ENCODE measurements around the gene FOXK1.

Gene FOXK1

GRCh38 chr7:4703532-4703931, 21.4 kb downstream of the FOXK1 start:
- ChIA-PET CTCF (no interaction called here), POLR2A (no interaction called here)
- TF ChIP-seq BHLHE40 (IDR thresholded peaks at IDR 0.05; ENCODE audit: borderline replicate concordance) (no peak), SUZ12 (IDR thresholded peaks at IDR 0.05) (no peak), CTBP1 (IDR thresholded peaks at IDR 0.05; ENCODE audit: borderline replicate concordance) (no peak), TARDBP (IDR thresholded peaks at IDR 0.05) (no peak), HDGF (IDR thresholded peaks at IDR 0.05; ENCODE audit: borderline replicate concordance) (no peak), ZNF384 (IDR thresholded peaks at IDR 0.05) (no peak), PKNOX1 (IDR thresholded peaks at IDR 0.05) (no peak), FOXA1 (IDR thresholded peaks at IDR 0.05) (no peak), NFRKB (IDR thresholded peaks at IDR 0.05) (no peak), ARNT (IDR thresholded peaks at IDR 0.05) (no peak), FOXK2 (IDR thresholded peaks at IDR 0.05) (no peak), LEF1 (IDR thresholded peaks at IDR 0.05; ENCODE audit: borderline replicate concordance) (no peak)
- no peak for DNase-seq (ENCODE audit: extremely low spot score)

GRCh38 chr7:4706384-4707216, 24.5 kb downstream of the FOXK1 start:
- TF ChIP-seq BHLHE40 (IDR thresholded peaks at IDR 0.05; ENCODE audit: borderline replicate concordance) (no peak), LEF1 (IDR thresholded peaks at IDR 0.05; ENCODE audit: borderline replicate concordance) (no peak), SUZ12 (IDR thresholded peaks at IDR 0.05) (no peak), TARDBP (IDR thresholded peaks at IDR 0.05) (no peak), CTBP1 (IDR thresholded peaks at IDR 0.05; ENCODE audit: borderline replicate concordance) (no peak), FOXK2 (IDR thresholded peaks at IDR 0.05) (no peak), ELF4 (IDR thresholded peaks at IDR 0.05) (no peak), NFRKB (IDR thresholded peaks at IDR 0.05) (no peak), FOXA1 (IDR thresholded peaks at IDR 0.05) (no peak), FOXM1 (IDR thresholded peaks at IDR 0.05; ENCODE audit: borderline replicate concordance) (no peak), PKNOX1 (IDR thresholded peaks at IDR 0.05) (no peak), L3MBTL2 (conservative IDR thresholded peaks at IDR 0.05) (no peak), HDGF (IDR thresholded peaks at IDR 0.05; ENCODE audit: borderline replicate concordance) (no peak), SP1 (IDR thresholded peaks at IDR 0.05) (no peak), ARNT (IDR thresholded peaks at IDR 0.05) (no peak), ZNF384 (IDR thresholded peaks at IDR 0.05) (no peak)
- ChIA-PET CTCF (interaction anchor here (1.3 kb wide), 1 partner anchor 11 kb away, joined by 4 read pairs; no protein-coding TSS in a partner anchor), POLR2A (no interaction called here)
- DNase-seq (ENCODE audit: extremely low spot score): no peak

GRCh38 chr7:4707217-4707741, 25.2 kb downstream of the FOXK1 start:
- POLR2A ChIA-PET: no interaction called here
- no peak for DNase-seq (ENCODE audit: extremely low spot score)
- CTCF ChIA-PET: no interaction called here
- no peak for TF ChIP-seq HDGF (IDR thresholded peaks at IDR 0.05; ENCODE audit: borderline replicate concordance)
- TF ChIP-seq ELF4 (IDR thresholded peaks at IDR 0.05): no peak
- no peak for TF ChIP-seq ZNF384 (IDR thresholded peaks at IDR 0.05)
- no peak for TF ChIP-seq FOXA1 (IDR thresholded peaks at IDR 0.05)
- no peak for TF ChIP-seq PKNOX1 (IDR thresholded peaks at IDR 0.05)
- TF ChIP-seq BHLHE40 (IDR thresholded peaks at IDR 0.05; ENCODE audit: borderline replicate concordance): no peak
- no peak for TF ChIP-seq FOXK2 (IDR thresholded peaks at IDR 0.05)
- no peak for TF ChIP-seq SP1 (IDR thresholded peaks at IDR 0.05)
- no peak for TF ChIP-seq NFRKB (IDR thresholded peaks at IDR 0.05)
- no peak for TF ChIP-seq L3MBTL2 (conservative IDR thresholded peaks at IDR 0.05)
- no peak for TF ChIP-seq LEF1 (IDR thresholded peaks at IDR 0.05; ENCODE audit: borderline replicate concordance)
- no peak for TF ChIP-seq TARDBP (IDR thresholded peaks at IDR 0.05)
- no peak for TF ChIP-seq FOXM1 (IDR thresholded peaks at IDR 0.05; ENCODE audit: borderline replicate concordance)
- TF ChIP-seq CTBP1 (IDR thresholded peaks at IDR 0.05; ENCODE audit: borderline replicate concordance): no peak

DNA sequence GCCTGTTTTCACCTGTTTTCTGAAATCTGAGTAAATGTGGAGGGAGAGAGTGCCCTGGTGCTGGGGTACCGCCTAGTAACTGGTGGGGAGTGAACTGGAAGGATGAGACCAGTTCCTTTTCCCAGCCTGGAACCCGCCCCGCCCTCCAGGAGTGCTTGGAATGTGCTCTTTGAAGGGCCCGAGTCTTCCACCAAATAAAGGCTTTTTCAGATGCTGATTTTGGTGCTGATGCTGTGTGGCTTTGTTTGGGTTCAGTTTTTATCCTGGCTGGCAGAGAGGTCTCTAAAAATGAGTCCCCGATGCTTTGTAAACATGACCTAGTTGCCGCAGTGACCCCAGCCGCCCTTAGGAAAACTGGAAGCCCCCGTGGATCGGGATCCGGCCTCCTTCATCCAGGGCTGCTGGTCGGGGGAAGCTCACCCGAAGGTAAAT, 25.9 kb downstream of the FOXK1 start:
- POLR2A ChIA-PET: no interaction called here
- no peak for TF ChIP-seq LEF1 (IDR thresholded peaks at IDR 0.05; ENCODE audit: borderline replicate concordance)
- no peak for TF ChIP-seq FOXA1 (IDR thresholded peaks at IDR 0.05)
- TF ChIP-seq TARDBP (IDR thresholded peaks at IDR 0.05): no peak
- TF ChIP-seq BHLHE40 (IDR thresholded peaks at IDR 0.05; ENCODE audit: borderline replicate concordance): no peak
- TF ChIP-seq SUZ12 (IDR thresholded peaks at IDR 0.05): no peak
- no peak for TF ChIP-seq FOXM1 (IDR thresholded peaks at IDR 0.05; ENCODE audit: borderline replicate concordance)
- no peak for TF ChIP-seq ZNF384 (IDR thresholded peaks at IDR 0.05)
- TF ChIP-seq SP1 (IDR thresholded peaks at IDR 0.05): no peak
- no peak for TF ChIP-seq CTBP1 (IDR thresholded peaks at IDR 0.05; ENCODE audit: borderline replicate concordance)
- TF ChIP-seq FOXK2 (IDR thresholded peaks at IDR 0.05): no peak
- TF ChIP-seq ELF4 (IDR thresholded peaks at IDR 0.05): no peak
- TF ChIP-seq HDGF (IDR thresholded peaks at IDR 0.05; ENCODE audit: borderline replicate concordance): no peak
- TF ChIP-seq ARNT (IDR thresholded peaks at IDR 0.05): no peak
- no peak for TF ChIP-seq PKNOX1 (IDR thresholded peaks at IDR 0.05)
- TF ChIP-seq NFRKB (IDR thresholded peaks at IDR 0.05): no peak
- no peak for TF ChIP-seq L3MBTL2 (conservative IDR thresholded peaks at IDR 0.05)
- DNase-seq (ENCODE audit: extremely low spot score): no peak
- CTCF ChIA-PET: no interaction called here

- no peak for TF ChIP-seq ELF4 (IDR thresholded peaks at IDR 0.05)
- TF ChIP-seq SUZ12 (IDR thresholded peaks at IDR 0.05): no peak
- TF ChIP-seq FOXA1 (IDR thresholded peaks at IDR 0.05): no peak
- no peak for DNase-seq (ENCODE audit: extremely low spot score)
- POLR2A ChIA-PET: no interaction called here
- CTCF ChIA-PET: no interaction called here
These were observed 27.1 kb downstream of the FOXK1 start for GRCh38 chr7:4709187-4709586.

Measured in HEK293T (cell line).